H9 (cell line): ENCODE measurements around the gene LMNTD2. TPM values are rescaled to one million over a fixed set of nuclear protein-coding genes. Genes with fewer than 3 reads are reported as not detected.
A peak's percentile ranks its signal among the peaks of the same experiment; 100 is the strongest.

Experiments used
- DNase-seq: peaks from one replicate; pipeline ENCODE4 v3.0.0-alpha.2; 2017
- H2AFZ ChIP-seq: one replicate; pipeline ENCODE4 v1.6.1; 2013; ENCODE audit warnings: mild to moderate bottlenecking, low read length, control low read depth, moderate library complexity
- H2AK5ac ChIP-seq: 2 replicates; pipeline ENCODE4 v1.6.1; 2013; ENCODE audit warnings: low read length, control low read depth, mixed read lengths; ENCODE audit not compliant: insufficient read length
- H2BK120ac ChIP-seq: one replicate; pipeline ENCODE4 v1.6.1; 2013; ENCODE audit warnings: low read depth, mild to moderate bottlenecking, low read length, control low read depth, inconsistent platforms; ENCODE audit not compliant: poor library complexity, severe bottlenecking
- H2BK12ac ChIP-seq: 2 replicates; pipeline ENCODE4 v1.6.1; 2013; ENCODE audit warnings: low read length, control low read depth, mixed read lengths, low read depth; ENCODE audit not compliant: insufficient read length
- H2BK15ac ChIP-seq: 2 replicates; pipeline ENCODE4 v1.6.1; 2013; ENCODE audit warnings: low read depth, low read length, control low read depth
- H2BK20ac ChIP-seq: one replicate; pipeline ENCODE4 v1.6.1; 2013; ENCODE audit warnings: low read depth, mild to moderate bottlenecking, low read length, control low read depth, inconsistent platforms; ENCODE audit not compliant: poor library complexity, severe bottlenecking
- H2BK5ac ChIP-seq: 2 replicates; pipeline ENCODE4 v1.6.1; 2013; ENCODE audit warnings: low read length, control low read depth, mixed read lengths; ENCODE audit not compliant: insufficient read length
- H3K14ac ChIP-seq: 2 replicates; pipeline ENCODE4 v1.6.1; 2013; ENCODE audit warnings: low read length, control low read depth; ENCODE audit not compliant: insufficient read depth
- H3K18ac ChIP-seq: 2 replicates; pipeline ENCODE4 v1.6.1; 2013; ENCODE audit warnings: low read depth, mild to moderate bottlenecking, mixed read lengths, low read length, control low read depth; ENCODE audit not compliant: insufficient read length
- H3K23ac ChIP-seq: 2 replicates; pipeline ENCODE4 v1.6.1; 2013; ENCODE audit warnings: low read length, control low read depth, mixed read lengths, low read depth; ENCODE audit not compliant: insufficient read length
- H3K23me2 ChIP-seq: 2 replicates; pipeline ENCODE4 v1.6.1; 2013; ENCODE audit warnings: low read depth, mild to moderate bottlenecking, mixed read lengths, low read length, control low read depth; ENCODE audit not compliant: insufficient read length, poor library complexity, severe bottlenecking
- H3K27ac ChIP-seq: 2 replicates; pipeline ENCODE4 v1.5.1; 2013; ENCODE audit warnings: low read length, control low read depth, mixed read lengths, low read depth; ENCODE audit not compliant: insufficient read length
- H3K27me3 ChIP-seq: 2 replicates; pipeline ENCODE4 v1.6.1; 2013; ENCODE audit warnings: low read length, control low read depth, inconsistent platforms; ENCODE audit not compliant: insufficient read depth
- H3K4ac ChIP-seq: 2 replicates; pipeline ENCODE4 v1.6.1; 2013; ENCODE audit warnings: low read depth, mild to moderate bottlenecking, control low read depth, inconsistent platforms, low read length, moderate library complexity
- H3K4me1 ChIP-seq: 2 replicates; pipeline ENCODE4 v1.6.1; 2013; ENCODE audit warnings: low read length, control low read depth, inconsistent platforms; ENCODE audit not compliant: insufficient read depth
- H3K4me2 ChIP-seq: 2 replicates; pipeline ENCODE4 v1.6.1; 2013; ENCODE audit warnings: low read length, control low read depth, mixed read lengths; ENCODE audit not compliant: insufficient read length, insufficient read depth
- H3K56ac ChIP-seq: 2 replicates; pipeline ENCODE4 v1.6.1; 2013; ENCODE audit warnings: low read depth, mild to moderate bottlenecking, mixed read lengths, low read length, control low read depth; ENCODE audit not compliant: insufficient read length
- H3K79me1 ChIP-seq: 2 replicates; pipeline ENCODE4 v1.6.1; 2013; ENCODE audit warnings: low read depth, mild to moderate bottlenecking, moderate library complexity, low read length, control low read depth, inconsistent platforms; ENCODE audit not compliant: insufficient read depth, poor library complexity, severe bottlenecking
- H3K79me2 ChIP-seq: 2 replicates; pipeline ENCODE4 v1.6.1; 2013; ENCODE audit warnings: low read length, control low read depth, inconsistent platforms; ENCODE audit not compliant: insufficient read depth
- H3K9ac ChIP-seq: 2 replicates; pipeline ENCODE4 v1.6.1; 2013; ENCODE audit warnings: low read length, control low read depth, mixed read lengths; ENCODE audit not compliant: insufficient read length; ENCODE audit errors: extremely low read depth
- H3K9me3 ChIP-seq: one replicate; pipeline ENCODE4 v1.6.1; 2013; ENCODE audit warnings: low read depth, low read length, inconsistent platforms; ENCODE audit not compliant: control insufficient read depth
- H3T11ph ChIP-seq: one replicate; pipeline ENCODE4 v1.6.1; 2013; ENCODE audit warnings: mild to moderate bottlenecking, low read length, control low read depth, inconsistent platforms
- H4K20me1 ChIP-seq: one replicate; pipeline ENCODE4 v1.6.1; 2013; ENCODE audit not compliant: control insufficient read depth, insufficient read length, insufficient read depth
- H4K5ac ChIP-seq: 2 replicates; pipeline ENCODE4 v1.6.1; 2013; ENCODE audit warnings: low read depth, mild to moderate bottlenecking, mixed read lengths, low read length, control low read depth; ENCODE audit not compliant: insufficient read length
- H4K8ac ChIP-seq: replicated peaks from 2 replicates; pipeline ENCODE4 v1.6.1; 2013; ENCODE audit warnings: low read length, control low read depth, mixed read lengths, low read depth; ENCODE audit not compliant: insufficient read length
- H4K91ac ChIP-seq: 2 replicates; pipeline ENCODE4 v1.6.1; 2013; ENCODE audit warnings: low read depth, mild to moderate bottlenecking, moderate library complexity, mixed read lengths, low read length, control low read depth; ENCODE audit not compliant: insufficient read length
- H3K27ac Mint-ChIP-seq, 3 experiments: 2 replicates in 2 of 3; 3 replicates in 1 of 3; pipeline ENCODE4 v1.8.0; 2020 to 2021; ENCODE audit warnings: mixed read lengths in 3 of 3, mild to moderate bottlenecking in 1 of 3, moderate library complexity in 1 of 3
- H3K27me3 Mint-ChIP-seq: 2 replicates; pipeline ENCODE4 v1.8.0; 2021; ENCODE audit warnings: low read depth, mild to moderate bottlenecking, moderate library complexity, mixed read lengths
- H3K36me3 Mint-ChIP-seq, 3 experiments: 2 replicates in 2 of 3; 3 replicates in 1 of 3; pipeline ENCODE4 v1.8.0; 2020 to 2021; ENCODE audit warnings: low read depth in 3 of 3, mixed read lengths in 3 of 3; ENCODE audit not compliant: insufficient read depth in 1 of 3
- H3K4me1 Mint-ChIP-seq, 2 experiments: 2 replicates each; pipeline ENCODE4 v1.8.0; 2020; ENCODE audit warnings: mixed read lengths in 2 of 2
- H3K4me3 Mint-ChIP-seq, 2 experiments: 2 replicates in 1 of 2; 3 replicates in 1 of 2; pipeline ENCODE4 v1.8.0; 2020 to 2021; ENCODE audit warnings: mild to moderate bottlenecking in 2 of 2, mixed read lengths in 2 of 2, moderate library complexity in 1 of 2
- H3K9me3 Mint-ChIP-seq, 2 experiments: 2 replicates in 1 of 2; 3 replicates in 1 of 2; pipeline ENCODE4 v1.8.0; 2020; ENCODE audit warnings: mild to moderate bottlenecking in 2 of 2, mixed read lengths in 2 of 2, moderate library complexity in 1 of 2
- CTCF ChIP-seq: fragments of 200-600 bp; sonication (generic); conservative IDR thresholded peaks from 3 replicates; pipeline ENCODE4 v1.8.0; 2021; ENCODE audit warnings: antibody characterized with exemption, mild to moderate bottlenecking
- WGBS: extraction: QIAGEN DNeasy Blood & Tissue Kit; methylation state at CpG from one replicate; pipeline ENCODE4 v1.1.7; 2013; ENCODE audit warnings: missing lambda C conversion rate, low lambda C conversion rate, mixed read lengths; ENCODE audit not compliant: insufficient read length; ENCODE audit errors: extremely low coverage; 5-methylcytosine and 5-hydroxymethylcytosine counted together
- total RNA-seq: library from RNA; stranded (reverse); gene quantifications from 2 replicates; pipeline ENCODE4 v1.2.1, GENCODE V29; 2021

LMNTD2 gene
- total RNA-seq, 1 experiment from 2014 or later, result 4.7 TPM

DNA sequence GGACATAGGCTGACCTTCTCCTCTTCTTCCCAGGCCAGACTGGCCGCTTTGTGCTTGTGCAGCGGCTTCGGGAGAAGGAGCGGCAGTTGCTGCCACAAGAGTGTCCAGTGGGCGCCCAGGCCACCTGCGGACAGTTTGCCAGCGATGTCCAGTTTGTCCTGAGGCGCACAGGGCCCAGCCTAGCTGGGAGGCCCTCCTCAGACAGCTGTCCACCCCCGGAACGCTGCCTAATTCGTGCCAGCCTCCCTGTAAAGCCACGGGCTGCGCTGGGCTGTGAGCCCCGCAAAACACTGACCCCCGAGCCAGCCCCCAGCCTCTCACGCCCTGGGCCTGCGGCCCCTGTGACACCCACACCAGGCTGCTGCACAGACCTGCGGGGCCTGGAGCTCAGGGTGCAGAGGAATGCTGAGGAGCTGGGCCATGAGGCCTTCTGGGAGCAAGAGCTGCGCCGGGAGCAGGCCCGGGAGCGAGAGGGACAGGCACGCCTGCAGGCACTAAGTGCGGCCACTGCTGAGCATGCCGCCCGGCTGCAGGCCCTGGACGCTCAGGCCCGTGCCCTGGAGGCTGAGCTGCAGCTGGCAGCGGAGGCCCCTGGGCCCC lies 1.6 kb upstream of the LMNTD2 start:
- H2BK15ac ChIP-seq, result no peak overlapping the region
- Mint-ChIP-seq H3K9me3 (no peaks in the 10 kb centered on the region; a peak in 1 of 5 replicates), H3K4me3 (peak overlapping the region; percentile 83 to 90; a peak in 4 of 5 replicates), H3K27ac (no peak overlapping the region), H3K27me3 (peaks cover 16% of the 10 kb centered on the region), H3K36me3 (peaks cover 2 to 11% (median 4%) of the 10 kb centered on the region in 3 experiments; a peak in 6 of 7 replicates), H3K4me1 (peaks cover 14 to 31% of the 10 kb centered on the region in 2 experiments)
- no peak overlapping the region for H2AK5ac ChIP-seq
- no peaks in the 10 kb centered on the region for H3K79me2 ChIP-seq
- H4K91ac ChIP-seq, result no peak overlapping the region
- no peak overlapping the region for H3K4me2 ChIP-seq
- no peak overlapping the region for H3K27ac ChIP-seq
- no peaks in the 10 kb centered on the region for H3K4me1 ChIP-seq
- no peak overlapping the region for H4K5ac ChIP-seq
- no peak overlapping the region for H3K4ac ChIP-seq
- no peak for DNase-seq
- H3K23me2 ChIP-seq, result peaks cover 5% of the 10 kb centered on the region
- H2BK12ac ChIP-seq, result no peak overlapping the region
- H3K18ac ChIP-seq, result no peak overlapping the region
- no peak for TF ChIP-seq CTCF
- H4K8ac ChIP-seq, result no peak overlapping the region
- no peaks in the 10 kb centered on the region for H4K20me1 ChIP-seq
- WGBS, result no CpG with 5 or more reads among the region's 29 CpGs
- no peak overlapping the region for H2AFZ ChIP-seq
- H2BK20ac ChIP-seq, result no peak overlapping the region
- H3K9me3 ChIP-seq, result no peaks in the 10 kb centered on the region
- no peaks in the 10 kb centered on the region for H3K79me1 ChIP-seq
- peaks cover 3% of the 10 kb centered on the region; the same call in 1 of the 2 replicates for H3K27me3 ChIP-seq
- H3T11ph ChIP-seq, result no peak overlapping the region
- H3K56ac ChIP-seq, result no peak overlapping the region
- no peak overlapping the region for H3K9ac ChIP-seq
- no peak overlapping the region for H2BK5ac ChIP-seq
- H3K14ac ChIP-seq, result no peak overlapping the region
- H3K23ac ChIP-seq, result no peak overlapping the region
- H2BK120ac ChIP-seq, result no peak overlapping the region
